Aorta (tissue), 5 donors: Measurements from ENCODE around the gene IFNA17. TPM values are rescaled to one million over a fixed set of nuclear protein-coding genes. Genes with fewer than 3 reads are reported as not detected.
A peak's percentile ranks its signal among the peaks of the same experiment; 100 is the strongest.
"Not testable (repeated sequence)": the region's sequence is repeated elsewhere in the genome, so short reads cannot be mapped to it uniquely, and the experiment has no call there.

Source experiments
- ATAC-seq: fragments of 200-7000 bp; cut with Tn5 transposase; one replicate; pipeline ENCODE4 v1.9.1; 2022; ENCODE audit warnings: moderate library complexity; ENCODE audit not compliant: low FRiP score
- DNase-seq, 2 donors: peaks; one replicate each; pipeline ENCODE4 v3.0.0-alpha.2; 2020
- H3K27ac ChIP-seq, 2 donors: one replicate each; pipeline ENCODE4 v1.5.1; 2013; ENCODE audit warnings: low read length in 2 of 2, mild to moderate bottlenecking in 2 of 2, moderate library complexity in 2 of 2, control low read depth in 1 of 2, inconsistent platforms in 1 of 2, low read depth in 1 of 2
- H3K27me3 ChIP-seq, 2 donors: one replicate each; pipeline ENCODE4 v1.6.1; 2013; ENCODE audit warnings: control low read depth in 1 of 2, low read length in 1 of 2, mild to moderate bottlenecking in 1 of 2, moderate library complexity in 1 of 2; ENCODE audit not compliant: insufficient read depth in 2 of 2, control insufficient read depth in 1 of 2
- H3K36me3 ChIP-seq, 2 donors: one replicate each; pipeline ENCODE4 v1.6.1; 2013; ENCODE audit warnings: control low read depth in 1 of 2, low read length in 1 of 2, mild to moderate bottlenecking in 1 of 2; ENCODE audit not compliant: insufficient read depth in 2 of 2, control insufficient read depth in 1 of 2
- H3K4me1 ChIP-seq, 2 donors: one replicate each; pipeline ENCODE4 v1.6.1; 2013; ENCODE audit warnings: low read length in 2 of 2, control low read depth in 1 of 2, mild to moderate bottlenecking in 1 of 2, moderate library complexity in 1 of 2; ENCODE audit not compliant: insufficient read depth in 2 of 2, control insufficient read depth in 1 of 2
- H3K4me3 ChIP-seq, 2 donors: one replicate each; pipeline ENCODE4 v1.5.1; 2013; ENCODE audit warnings: low read length in 2 of 2, control low read depth in 1 of 2, mild to moderate bottlenecking in 1 of 2
- H3K9me3 ChIP-seq: one replicate; pipeline ENCODE4 v1.6.1; 2013; ENCODE audit warnings: mild to moderate bottlenecking, low read length; ENCODE audit not compliant: control insufficient read depth
- WGBS, 2 donors: extraction: QIAGEN DNeasy Blood & Tissue Kit; methylation state at CpG; one replicate each; pipeline ENCODE4 v1.1.7; 2013; 5-methylcytosine and 5-hydroxymethylcytosine counted together
- intact Hi-C, 2 donors: fragments of 100-400 bp; cut with DNase I; formaldehyde crosslinking; loops; one replicate each; pipeline versions ENCODE4 v1.14.2 to v1.15.0; 2022
- polyA plus RNA-seq, 2 donors: library from polyadenylated mRNA; stranded (reverse); fragments of 200-250 nt; gene quantifications; one replicate each; pipeline ENCODE4 v1.2.3, GENCODE V29; 2013
- total RNA-seq, 2 donors: library from RNA; stranded (reverse); fragmentation: NEBNext Ultra II Directional; extraction: Animal tissue kit (Norgen Biotek cat#: 25700); gene quantifications; one replicate each; pipeline ENCODE4 v1.2.1, GENCODE V29; 2021
- donor health status: healthy with polysubstance abuse.
- donor health status: Bipolar disorder and iron deficiency.
- donor health status: DM: no; HTN: no; CAD: no.
- donor health status: DM: no; HTN: no; CAD: no.
- donor health status: DM: yes; HTN: yes; CAD: no.

Gene IFNA17
- total and polyA plus RNA-seq, 4 donors: not detected

GRCh38 chr9:21251638-21252037, 23.6 kb upstream of the IFNA17 start:
- no peaks in the 10 kb centered on the region for H3K27me3 ChIP-seq
- intact Hi-C loops: no loop called here
- H3K36me3 ChIP-seq: no peaks in the 10 kb centered on the region
- ATAC-seq (no peak), DNase-seq (no peak)
- H3K9me3 ChIP-seq: no peaks in the 10 kb centered on the region
- no peaks in the 10 kb centered on the region for H3K4me1 ChIP-seq
- H3K27ac ChIP-seq: no peak overlapping the region
- H3K4me3 ChIP-seq: no peak overlapping the region
- WGBS, 2 donors: 63 to 64% methylated on average over 4 of the region's 4 CpGs

GRCh38 chr9:21251190-21251589, 23.2 kb upstream of the IFNA17 start:
- DNase-seq (no peak), ATAC-seq (no peak)
- H3K27ac ChIP-seq: no peak overlapping the region
- no peaks in the 10 kb centered on the region for H3K27me3 ChIP-seq
- no peaks in the 10 kb centered on the region for H3K9me3 ChIP-seq
- H3K36me3 ChIP-seq: no peaks in the 10 kb centered on the region
- intact Hi-C loops: no loop called here
- no peak overlapping the region for H3K4me3 ChIP-seq
- WGBS, 2 donors: 43 to 50% methylated on average over 1 of the region's 1 CpG
- H3K4me1 ChIP-seq: no peaks in the 10 kb centered on the region

GRCh38 chr9:21244836-21245235, 16.8 kb upstream of the IFNA17 start:
- no peak overlapping the region for H3K4me3 ChIP-seq
- no peaks in the 10 kb centered on the region for H3K4me1 ChIP-seq
- no peaks in the 10 kb centered on the region for H3K36me3 ChIP-seq
- H3K27ac ChIP-seq: no peak overlapping the region
- ATAC-seq: no peak
- no peaks in the 10 kb centered on the region for H3K9me3 ChIP-seq
- intact Hi-C loops: no loop called here
- DNase-seq: no peak
- WGBS, 2 donors: 45 to 63% methylated on average over 2 of the region's 2 CpGs
- no peaks in the 10 kb centered on the region for H3K27me3 ChIP-seq

- 69 to 78% methylated on average over 2 of the region's 2 CpGs for WGBS, 2 donors
- Histone ChIP-seq H3K4me3 (no peak within 1 kb of the TSS), H3K27ac (no peak within 1 kb of the TSS), H3K9me3 (no peaks in the 10 kb centered on the region), H3K4me1 (no peaks in the 10 kb centered on the region), H3K36me3 (no peaks in the 10 kb centered on the region), H3K27me3 (no peaks in the 10 kb centered on the region)
- intact Hi-C loops: no loop called here
- ATAC-seq: no peak
- no peak for DNase-seq
Measured at GRCh38 chr9:21239911-21240310, 11.9 kb upstream of the IFNA17 start, which contains the start of gene IFNA14. Gene IFNA14, minus strand, starts transcription at chr9:21240005. Its CDS starts 70 bp downstream, at chr9:21239935.

- H3K27me3 ChIP-seq, H3K27ac ChIP-seq, H3K4me3 ChIP-seq, H3K4me1 ChIP-seq, intact Hi-C loops, H3K36me3 ChIP-seq, ATAC-seq, H3K9me3 ChIP-seq, DNase-seq: not testable (repeated sequence)
- 8 to 13% methylated on average over 1 of the region's 1 CpG for WGBS, 2 donors
Measured at GRCh38 chr9:21236360-21236714, 8.3 kb upstream of the IFNA17 start.

GRCh38 chr9:21235468-21236359, 7.7 kb upstream of the IFNA17 start:
- H3K4me1 ChIP-seq, H3K27ac ChIP-seq, DNase-seq, intact Hi-C loops, H3K9me3 ChIP-seq, H3K36me3 ChIP-seq, H3K4me3 ChIP-seq, H3K27me3 ChIP-seq: not testable (repeated sequence)
- WGBS, 2 donors: 32 to 33% methylated on average over 8 of the region's 8 CpGs
- peak; percentile 55 for ATAC-seq

- DNase-seq (no peak), ATAC-seq (peak; percentile 28)
- no peaks in the 10 kb centered on the region for H3K4me1 ChIP-seq
- 79% methylated on average over 4 of the region's 4 CpGs for WGBS, 2 donors
- no peaks in the 10 kb centered on the region for H3K27me3 ChIP-seq
- intact Hi-C loops: no loop called here
- no peak overlapping the region for H3K4me3 ChIP-seq
- no peak overlapping the region for H3K27ac ChIP-seq
- no peaks in the 10 kb centered on the region for H3K9me3 ChIP-seq
- H3K36me3 ChIP-seq: no peaks in the 10 kb centered on the region
Measured at GRCh38 chr9:21234153-21234687, 6.2 kb upstream of the IFNA17 start.

GRCh38 chr9:21233258-21233657, 5.2 kb upstream of the IFNA17 start:
- Histone ChIP-seq H3K4me1 (no peaks in the 10 kb centered on the region), H3K9me3 (no peaks in the 10 kb centered on the region), H3K36me3 (no peaks in the 10 kb centered on the region), H3K27me3 (no peaks in the 10 kb centered on the region), H3K4me3 (no peak overlapping the region), H3K27ac (no peak overlapping the region)
- DNase-seq: no peak
- intact Hi-C loops: no loop called here
- WGBS, 2 donors: 88 to 91% methylated on average over 2 of the region's 2 CpGs
- ATAC-seq: no peak

- H3K27ac ChIP-seq, H3K4me1 ChIP-seq, DNase-seq, H3K36me3 ChIP-seq, H3K9me3 ChIP-seq, H3K4me3 ChIP-seq, intact Hi-C loops, ATAC-seq, H3K27me3 ChIP-seq: not testable (repeated sequence)
- WGBS, 2 donors: 83 to 85% methylated on average over 1 of the region's 1 CpG
Measured at GRCh38 chr9:21217211-21217610, 10.8 kb downstream of the IFNA17 start, which contains the start of gene IFNA16. Gene IFNA16, minus strand, starts transcription at chr9:21217311. Its CDS starts 6 bp downstream, at chr9:21217305.
